ENCODE data around the gene PUSL1. TPM values are rescaled to one million over a fixed set of nuclear protein-coding genes. Genes with fewer than 3 reads are reported as not detected.

PUSL1 gene
- total RNA-seq, 2 experiments from 2014 or later = 31.3 to 57.1 TPM

- H3K9me2 ChIP-seq (ENCODE audit: insufficient read depth, low read length) = no peaks in the 10 kb centered on the region
- H3K79me2 ChIP-seq (ENCODE audit: insufficient read depth, low read depth, low read length) = no peaks in the 10 kb centered on the region
- no peak overlapping the region for H3K4me2 ChIP-seq (ENCODE audit: low read length)
- H3K36me3 ChIP-seq (ENCODE audit: insufficient read depth, low read length) = no peaks in the 10 kb centered on the region
- BruUV-seq (replicated peaks) = no TSS peak
- no peaks in the 10 kb centered on the region for H3K9me3 ChIP-seq (ENCODE audit: low read length)
- H2AFZ ChIP-seq (ENCODE audit: low read length) = no peak overlapping the region
- intact Hi-C loops (cut with micrococcal nuclease; ENCODE audit: unreplicated experiment) = no loop called here
- H3K27ac ChIP-seq (ENCODE audit: low read depth, low read length, poor library complexity, severe bottlenecking) = no peak overlapping the region
- peaks cover 1% of the 10 kb centered on the region for H3K4me1 ChIP-seq (ENCODE audit: insufficient read depth, low read length, poor library complexity, severe bottlenecking)
- peak; percentile 48 for DNase-seq (ENCODE audit: low spot score)
- H3K4me3 ChIP-seq (ENCODE audit: low read depth, low read length, poor library complexity, severe bottlenecking) = no peak overlapping the region
- POLR2A ChIA-PET = no interaction called here
- TF ChIP-seq CTCF (conservative IDR thresholded peaks at IDR 0.05; ENCODE audit: low read length) (peak; percentile 69), EZH2phosphoT487 (IDR thresholded peaks at IDR 0.05; ENCODE audit: borderline replicate concordance, low read depth, low read length) (no peak)
- CTCF ChIA-PET (ENCODE audit: unreplicated experiment) = interaction anchor here (1.3 kb wide), 1 partner anchor 8 kb away, joined by 3 read pairs; no protein-coding TSS in a partner anchor
- H4K20me1 ChIP-seq (ENCODE audit: insufficient read depth, low read length) = no peaks in the 10 kb centered on the region
Measured at GRCh38 chr1:1299686-1300351, 8.6 kb upstream of the PUSL1 start.

DNA sequence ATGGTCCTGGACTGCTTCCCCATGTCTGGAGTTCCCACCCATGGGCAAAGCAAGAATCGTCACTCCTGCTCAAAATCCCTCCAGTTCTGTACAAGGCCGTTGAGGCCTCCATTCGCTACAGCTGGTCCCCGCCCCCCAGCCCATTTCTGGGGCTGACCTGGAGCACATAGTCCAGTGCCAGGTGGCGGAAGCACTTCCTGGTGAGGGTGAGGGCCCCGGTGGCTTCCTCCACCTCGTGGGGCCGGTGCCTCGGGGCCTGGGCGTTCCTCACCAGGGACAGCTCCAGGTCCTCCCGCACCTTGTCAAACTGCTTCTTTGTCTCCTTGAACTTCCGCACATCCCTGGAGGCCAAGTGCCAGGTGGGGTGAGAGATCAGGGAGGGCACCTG lies 8.1 kb upstream of the PUSL1 start:
- Histone ChIP-seq H3K9me2 (ENCODE audit: insufficient read depth, low read length) (no peaks in the 10 kb centered on the region), H4K20me1 (ENCODE audit: insufficient read depth, low read length) (no peaks in the 10 kb centered on the region), H3K4me2 (ENCODE audit: low read length) (no peak overlapping the region), H3K4me1 (ENCODE audit: insufficient read depth, low read length, poor library complexity, severe bottlenecking) (peaks cover 6% of the 10 kb centered on the region), H2AFZ (ENCODE audit: low read length) (no peak overlapping the region), H3K27ac (ENCODE audit: low read depth, low read length, poor library complexity, severe bottlenecking) (no peak overlapping the region), H3K36me3 (ENCODE audit: insufficient read depth, low read length) (no peaks in the 10 kb centered on the region), H3K4me3 (ENCODE audit: low read depth, low read length, poor library complexity, severe bottlenecking) (no peak overlapping the region), H3K9me3 (ENCODE audit: low read length) (no peaks in the 10 kb centered on the region), H3K79me2 (ENCODE audit: insufficient read depth, low read depth, low read length) (no peaks in the 10 kb centered on the region)
- no peak for DNase-seq (ENCODE audit: low spot score)
- POLR2A ChIA-PET = no interaction called here
- peak; percentile 43; the same call in 1 of the 2 replicates for TF ChIP-seq CTCF (conservative IDR thresholded peaks at IDR 0.05; ENCODE audit: low read length)
- no peak for TF ChIP-seq EZH2phosphoT487 (IDR thresholded peaks at IDR 0.05; ENCODE audit: borderline replicate concordance, low read depth, low read length)
- BruUV-seq (replicated peaks) = no TSS peak
- intact Hi-C loops (cut with micrococcal nuclease; ENCODE audit: unreplicated experiment) = no loop called here
- CTCF ChIA-PET (ENCODE audit: unreplicated experiment) = interaction anchor here (1.3 kb wide), 1 partner anchor 9 kb away, joined by 3 read pairs; no protein-coding TSS in a partner anchor

- Histone ChIP-seq H2AFZ (ENCODE audit: low read length) (no peak overlapping the region), H3K4me1 (ENCODE audit: insufficient read depth, low read length, poor library complexity, severe bottlenecking) (peaks cover 23% of the 10 kb centered on the region), H3K9me3 (ENCODE audit: low read length) (no peaks in the 10 kb centered on the region), H3K27ac (ENCODE audit: low read depth, low read length, poor library complexity, severe bottlenecking) (no peak overlapping the region), H3K4me3 (ENCODE audit: low read depth, low read length, poor library complexity, severe bottlenecking) (no peak overlapping the region), H3K4me2 (ENCODE audit: low read length) (no peak overlapping the region), H3K9me2 (ENCODE audit: insufficient read depth, low read length) (no peaks in the 10 kb centered on the region), H3K79me2 (ENCODE audit: insufficient read depth, low read depth, low read length) (no peaks in the 10 kb centered on the region), H4K20me1 (ENCODE audit: insufficient read depth, low read length) (no peaks in the 10 kb centered on the region), H3K36me3 (ENCODE audit: insufficient read depth, low read length) (no peaks in the 10 kb centered on the region)
- no TSS peak for BruUV-seq (replicated peaks)
- ChIA-PET CTCF (ENCODE audit: unreplicated experiment) (no interaction called here), POLR2A (no interaction called here)
- DNase-seq (ENCODE audit: low spot score) = peak; percentile 37
- intact Hi-C loops (cut with micrococcal nuclease; ENCODE audit: unreplicated experiment) = no loop called here
- no peak for TF ChIP-seq EZH2phosphoT487 (IDR thresholded peaks at IDR 0.05; ENCODE audit: borderline replicate concordance, low read depth, low read length)
- peak; percentile 75 for TF ChIP-seq CTCF (conservative IDR thresholded peaks at IDR 0.05; ENCODE audit: low read length)
Measured at GRCh38 chr1:1302006-1302430, 6.4 kb upstream of the PUSL1 start.
